ENCODE measurements around the gene EMC6.

Gene EMC6

GRCh38 chr17:3667366-3668278 lies 990 bp upstream of the EMC6 start:
- Histone ChIP-seq H3K4me1 (ENCODE audit: insufficient read depth, low read length) (peaks cover 4% of the 10 kb centered on the region), H3K27ac (ENCODE audit: low read depth, low read length) (peak overlapping the region; percentile 100), H3K36me3 (ENCODE audit: insufficient read depth, low read length) (peaks cover 20% of the 10 kb centered on the region), H3K9ac (ENCODE audit: low read depth, low read length) (peak overlapping the region; percentile 95), H3K9me3 (ENCODE audit: insufficient read depth, low read depth, low read length) (no peaks in the 10 kb centered on the region), H3K27me3 (ENCODE audit: insufficient read depth, low read length) (no peaks in the 10 kb centered on the region), H3K4me3 (ENCODE audit: low read length) (peak overlapping the region; percentile 94)
- 6% methylated on average over 39 of the region's 39 CpGs for WGBS

GRCh38 chr17:3669085-3669347 lies 404 bp downstream of the EMC6 start:
- Histone ChIP-seq H3K27me3 (ENCODE audit: insufficient read depth, low read length) (no peaks in the 10 kb centered on the region), H3K4me3 (ENCODE audit: low read length) (peak overlapping the region; percentile 94), H3K9ac (ENCODE audit: low read depth, low read length) (peak overlapping the region; percentile 94), H3K9me3 (ENCODE audit: insufficient read depth, low read depth, low read length) (no peaks in the 10 kb centered on the region), H3K36me3 (ENCODE audit: insufficient read depth, low read length) (peaks cover 10% of the 10 kb centered on the region), H3K4me1 (ENCODE audit: insufficient read depth, low read length) (peaks cover 4% of the 10 kb centered on the region), H3K27ac (ENCODE audit: low read depth, low read length) (peak overlapping the region; percentile 86)
- WGBS = under 1% methylated on average over 32 of the region's 32 CpGs

GRCh38 chr17:3669548-3669947 lies 936 bp downstream of the EMC6 start:
- H3K27ac ChIP-seq (ENCODE audit: low read depth, low read length) = peak overlapping the region; percentile 86; the same call in 1 of the 2 replicates
- no peaks in the 10 kb centered on the region for H3K27me3 ChIP-seq (ENCODE audit: insufficient read depth, low read length)
- peaks cover 4% of the 10 kb centered on the region for H3K36me3 ChIP-seq (ENCODE audit: insufficient read depth, low read length)
- H3K9ac ChIP-seq (ENCODE audit: low read depth, low read length) = peak overlapping the region; percentile 94
- H3K9me3 ChIP-seq (ENCODE audit: insufficient read depth, low read depth, low read length) = no peaks in the 10 kb centered on the region
- H3K4me1 ChIP-seq (ENCODE audit: insufficient read depth, low read length) = peaks cover 4% of the 10 kb centered on the region
- H3K4me3 ChIP-seq (ENCODE audit: low read length) = peak overlapping the region; percentile 94
- whole genome bisulfite sequencing = 48% methylated on average over 11 of the region's 12 CpGs

GRCh38 chr17:3672571-3672970 lies 4.0 kb downstream of the EMC6 start:
- Histone ChIP-seq H3K4me3 (ENCODE audit: low read length) (no peak overlapping the region), H3K9me3 (ENCODE audit: insufficient read depth, low read depth, low read length) (no peaks in the 10 kb centered on the region), H3K27ac (ENCODE audit: low read depth, low read length) (no peak overlapping the region), H3K36me3 (ENCODE audit: insufficient read depth, low read length) (peaks cover 4% of the 10 kb centered on the region; the same call in 1 of the 2 replicates), H3K27me3 (ENCODE audit: insufficient read depth, low read length) (no peaks in the 10 kb centered on the region), H3K4me1 (ENCODE audit: insufficient read depth, low read length) (peaks cover under 1% of the 10 kb centered on the region; the same call in 1 of the 2 replicates), H3K9ac (ENCODE audit: low read depth, low read length) (no peak overlapping the region)
- 100% methylated on average over 3 of the region's 4 CpGs for WGBS

GRCh38 chr17:3675886-3676285 lies 7.3 kb downstream of the EMC6 start:
- H3K4me1 ChIP-seq (ENCODE audit: insufficient read depth, low read length) = peaks cover 6% of the 10 kb centered on the region; the same call in 1 of the 2 replicates
- no peak overlapping the region for H3K4me3 ChIP-seq (ENCODE audit: low read length)
- H3K9ac ChIP-seq (ENCODE audit: low read depth, low read length) = no peak overlapping the region
- H3K36me3 ChIP-seq (ENCODE audit: insufficient read depth, low read length) = no peaks in the 10 kb centered on the region
- H3K27me3 ChIP-seq (ENCODE audit: insufficient read depth, low read length) = no peaks in the 10 kb centered on the region
- no peaks in the 10 kb centered on the region for H3K9me3 ChIP-seq (ENCODE audit: insufficient read depth, low read depth, low read length)
- WGBS = 93% methylated on average over 11 of the region's 11 CpGs
- H3K27ac ChIP-seq (ENCODE audit: low read depth, low read length) = no peak overlapping the region

GRCh38 chr17:3678095-3678820 lies 9.6 kb downstream of the EMC6 start:
- Histone ChIP-seq H3K9me3 (ENCODE audit: insufficient read depth, low read depth, low read length) (no peaks in the 10 kb centered on the region), H3K36me3 (ENCODE audit: insufficient read depth, low read length) (no peaks in the 10 kb centered on the region), H3K27ac (ENCODE audit: low read depth, low read length) (no peak overlapping the region), H3K9ac (ENCODE audit: low read depth, low read length) (no peak overlapping the region), H3K27me3 (ENCODE audit: insufficient read depth, low read length) (no peaks in the 10 kb centered on the region), H3K4me1 (ENCODE audit: insufficient read depth, low read length) (peaks cover 6% of the 10 kb centered on the region; the same call in 1 of the 2 replicates), H3K4me3 (ENCODE audit: low read length) (no peak overlapping the region)
- 59% methylated on average over 16 of the region's 16 CpGs for WGBS

- H3K36me3 ChIP-seq (ENCODE audit: insufficient read depth, low read length) = no peaks in the 10 kb centered on the region
- 94% methylated on average over 27 of the region's 27 CpGs for WGBS
- no peak overlapping the region for H3K9ac ChIP-seq (ENCODE audit: low read depth, low read length)
- H3K4me1 ChIP-seq (ENCODE audit: insufficient read depth, low read length) = peaks cover 6% of the 10 kb centered on the region; the same call in 1 of the 2 replicates
- no peaks in the 10 kb centered on the region for H3K9me3 ChIP-seq (ENCODE audit: insufficient read depth, low read depth, low read length)
- H3K27ac ChIP-seq (ENCODE audit: low read depth, low read length) = no peak overlapping the region
- no peak overlapping the region for H3K4me3 ChIP-seq (ENCODE audit: low read length)
- no peaks in the 10 kb centered on the region for H3K27me3 ChIP-seq (ENCODE audit: insufficient read depth, low read length)
These were observed 10.4 kb downstream of the EMC6 start for GRCh38 chr17:3678821-3679530.

- Histone ChIP-seq H3K27ac (ENCODE audit: low read depth, low read length) (no peak overlapping the region), H3K4me3 (ENCODE audit: low read length) (no peak overlapping the region), H3K36me3 (ENCODE audit: insufficient read depth, low read length) (no peaks in the 10 kb centered on the region), H3K9me3 (ENCODE audit: insufficient read depth, low read depth, low read length) (no peaks in the 10 kb centered on the region), H3K4me1 (ENCODE audit: insufficient read depth, low read length) (peaks cover 6% of the 10 kb centered on the region; the same call in 1 of the 2 replicates), H3K27me3 (ENCODE audit: insufficient read depth, low read length) (no peaks in the 10 kb centered on the region), H3K9ac (ENCODE audit: low read depth, low read length) (no peak overlapping the region)
- 85% methylated on average over 20 of the region's 20 CpGs for WGBS
These were observed 11.0 kb downstream of the EMC6 start for GRCh38 chr17:3679531-3680126.

GRCh38 chr17:3681057-3681456 lies 12.4 kb downstream of the EMC6 start:
- H3K9me3 ChIP-seq (ENCODE audit: insufficient read depth, low read depth, low read length) = no peaks in the 10 kb centered on the region
- no peak overlapping the region for H3K9ac ChIP-seq (ENCODE audit: low read depth, low read length)
- no peaks in the 10 kb centered on the region for H3K27me3 ChIP-seq (ENCODE audit: insufficient read depth, low read length)
- H3K4me1 ChIP-seq (ENCODE audit: insufficient read depth, low read length) = peaks cover 6% of the 10 kb centered on the region; the same call in 1 of the 2 replicates
- WGBS = 93% methylated on average over 12 of the region's 12 CpGs
- no peaks in the 10 kb centered on the region for H3K36me3 ChIP-seq (ENCODE audit: insufficient read depth, low read length)
- H3K4me3 ChIP-seq (ENCODE audit: low read length) = no peak overlapping the region
- no peak overlapping the region for H3K27ac ChIP-seq (ENCODE audit: low read depth, low read length)

- no peaks in the 10 kb centered on the region for H3K36me3 ChIP-seq (ENCODE audit: insufficient read depth, low read length)
- H3K4me1 ChIP-seq (ENCODE audit: insufficient read depth, low read length) = peaks cover 6% of the 10 kb centered on the region; the same call in 1 of the 2 replicates
- no peaks in the 10 kb centered on the region for H3K27me3 ChIP-seq (ENCODE audit: insufficient read depth, low read length)
- no peak overlapping the region for H3K4me3 ChIP-seq (ENCODE audit: low read length)
- 88% methylated on average over 20 of the region's 20 CpGs for WGBS
- no peak overlapping the region for H3K27ac ChIP-seq (ENCODE audit: low read depth, low read length)
- H3K9ac ChIP-seq (ENCODE audit: low read depth, low read length) = no peak overlapping the region
- H3K9me3 ChIP-seq (ENCODE audit: insufficient read depth, low read depth, low read length) = no peaks in the 10 kb centered on the region
These were observed 13.0 kb downstream of the EMC6 start for GRCh38 chr17:3681565-3681964.

Measured in HUES64 (cell line).